IMR-90 (cell line): ENCODE measurements around the gene TEX48. TPM values are rescaled to one million over a fixed set of nuclear protein-coding genes. Genes with fewer than 3 reads are reported as not detected.

ENCODE experiments used
- ATAC-seq: fragments of 200-7000 bp; cut with Tn5 transposase; 2 replicates; pipeline ENCODE4 v1.9.1; 2020; ENCODE audit warnings: low read depth, mild to moderate bottlenecking, moderate library complexity
- BruUV-seq: library from RNA; stranded (reverse); fragments of 400-500 nt; replicated peaks from 2 replicates; lab custom pipeline; 2021; lab: Mats Ljungman, UMichigan
- CTCF ChIA-PET: fragments of 300-600 bp; formaldehyde crosslinking; extraction: SDS; loops from one replicate; lab custom pipeline; 2021; ENCODE audit warnings: antibody characterized with exemption; lab: Yijun Ruan, JAX
- POLR2A ChIA-PET: fragments of 300-600 bp; sonication (Branson Sonifier 250); formaldehyde crosslinking; loops from one replicate; lab custom pipeline; 2022; ENCODE audit warnings: antibody characterized with exemption; ENCODE audit not compliant: unreplicated experiment; lab: Charles Lee
- DNase-seq: peaks from one replicate; pipeline ENCODE4 v3.0.0; 2013
- H2AFZ ChIP-seq: replicated peaks from 2 replicates; pipeline ENCODE3; 2013; ENCODE audit warnings: low read length, mild to moderate bottlenecking; ENCODE audit not compliant: poor library complexity
- H2AK5ac ChIP-seq: 2 replicates; pipeline ENCODE4 v1.6.1; 2013; ENCODE audit warnings: low read depth, low read length, inconsistent platforms
- H2AK9ac ChIP-seq: replicated peaks from 2 replicates; pipeline ENCODE3; 2013; ENCODE audit warnings: mild to moderate bottlenecking, low read depth, low read length, moderate library complexity; ENCODE audit not compliant: poor library complexity
- H2BK120ac ChIP-seq: 2 replicates; pipeline ENCODE4 v1.6.1; 2013; ENCODE audit warnings: low read depth, low read length, inconsistent platforms
- H2BK15ac ChIP-seq: 3 replicates; pipeline ENCODE4 v1.6.1; 2013; ENCODE audit warnings: low read depth, low read length, inconsistent platforms
- H2BK20ac ChIP-seq: 2 replicates; pipeline ENCODE4 v1.6.1; 2013; ENCODE audit warnings: low read depth, mild to moderate bottlenecking, inconsistent platforms, low read length, moderate library complexity
- H2BK5ac ChIP-seq: 2 replicates; pipeline ENCODE4 v1.6.1; 2013; ENCODE audit warnings: mild to moderate bottlenecking, low read depth, low read length, inconsistent platforms; ENCODE audit not compliant: poor library complexity, severe bottlenecking
- H3K14ac ChIP-seq: replicated peaks from 2 replicates; pipeline ENCODE4 v1.6.1; 2013; ENCODE audit warnings: low read depth, low read length, inconsistent platforms
- H3K18ac ChIP-seq: 2 replicates; pipeline ENCODE4 v1.6.1; 2013; ENCODE audit warnings: low read depth, low read length, control low read depth
- H3K23ac ChIP-seq: 2 replicates; pipeline ENCODE4 v1.6.1; 2013; ENCODE audit warnings: low read depth, low read length, inconsistent platforms
- H3K27ac ChIP-seq: 2 replicates; pipeline ENCODE4 v1.5.1; 2013; ENCODE audit warnings: mild to moderate bottlenecking, control low read depth, low read length; ENCODE audit not compliant: insufficient read depth
- H3K27me3 ChIP-seq: 2 replicates; pipeline ENCODE4 v1.6.1; 2013; ENCODE audit warnings: low read length; ENCODE audit not compliant: control insufficient read depth, insufficient read depth
- H3K36me3 ChIP-seq: 2 replicates; pipeline ENCODE4 v1.6.1; 2013; ENCODE audit warnings: low read length, mixed read lengths; ENCODE audit not compliant: control insufficient read depth, insufficient read depth
- H3K4ac ChIP-seq: 2 replicates; pipeline ENCODE4 v1.6.1; 2013; ENCODE audit warnings: low read depth, low read length, inconsistent platforms
- H3K4me1 ChIP-seq: 2 replicates; pipeline ENCODE4 v1.6.1; 2013; ENCODE audit warnings: low read length, mixed read lengths; ENCODE audit not compliant: control insufficient read depth, insufficient read depth
- H3K4me2 ChIP-seq: 2 replicates; pipeline ENCODE4 v1.6.1; 2013; ENCODE audit warnings: low read depth, mild to moderate bottlenecking, control low read depth, low read length, moderate library complexity
- H3K4me3 ChIP-seq: 2 replicates; pipeline ENCODE4 v1.5.1; 2013; ENCODE audit warnings: low read depth, mild to moderate bottlenecking, control low read depth, low read length, moderate library complexity; ENCODE audit not compliant: insufficient read depth
- H3K56ac ChIP-seq: 2 replicates; pipeline ENCODE4 v1.6.1; 2013; ENCODE audit warnings: low read length, inconsistent platforms; ENCODE audit not compliant: insufficient read depth; ENCODE audit errors: extremely low read depth
- H3K79me1 ChIP-seq, 2 experiments: 2 replicates each; pipeline ENCODE4 v1.6.1; 2013; ENCODE audit warnings: low read length in 2 of 2, inconsistent platforms in 1 of 2, low read depth in 1 of 2
- H3K9ac ChIP-seq: 2 replicates; pipeline ENCODE4 v1.6.1; 2013; ENCODE audit warnings: low read depth, low read length, control low read depth
- H3K9me1 ChIP-seq: 2 replicates; pipeline ENCODE4 v1.6.1; 2013; ENCODE audit warnings: low read length, inconsistent platforms; ENCODE audit not compliant: insufficient read depth
- H3K9me3 ChIP-seq: 2 replicates; pipeline ENCODE4 v1.6.1; 2013; ENCODE audit warnings: low read length; ENCODE audit not compliant: control insufficient read depth, insufficient read depth
- H4K20me1 ChIP-seq: 2 replicates; pipeline ENCODE4 v1.6.1; 2013; ENCODE audit warnings: low read length, inconsistent platforms; ENCODE audit not compliant: insufficient read depth
- H4K5ac ChIP-seq: 2 replicates; pipeline ENCODE4 v1.6.1; 2013; ENCODE audit warnings: mild to moderate bottlenecking, low read depth, low read length, control low read depth
- H4K8ac ChIP-seq, 2 experiments: 2 replicates each; pipeline ENCODE4 v1.6.1; 2013; ENCODE audit warnings: low read depth in 2 of 2, low read length in 2 of 2, control low read depth in 1 of 2, inconsistent platforms in 1 of 2
- H4K91ac ChIP-seq: 2 replicates; pipeline ENCODE4 v1.6.1; 2013; ENCODE audit warnings: low read depth, low read length, inconsistent platforms; ENCODE audit not compliant: insufficient read depth
- BHLHE40 ChIP-seq: fragments of 150-350 bp; IDR thresholded peaks from 2 replicates; pipeline ENCODE4 v1.6.1; 2016; ENCODE audit warnings: mild to moderate bottlenecking, low read depth, low read length
- CEBPB ChIP-seq: IDR thresholded peaks from 2 replicates; pipeline ENCODE4 v1.6.1; 2012; ENCODE audit warnings: low read depth, low read length, improper control_type of control experiment
- CHD1 ChIP-seq: IDR thresholded peaks from 2 replicates; pipeline ENCODE4 v1.6.1; 2012; ENCODE audit warnings: low read depth, low read length, improper control_type of control experiment
- FOS ChIP-seq: fragments of 150-350 bp; IDR thresholded peaks from 2 replicates; pipeline ENCODE4 v1.6.1; 2016; ENCODE audit warnings: low read depth, low read length
- MAFK ChIP-seq: IDR thresholded peaks from 2 replicates; pipeline ENCODE4 v1.6.1; 2012; ENCODE audit warnings: low read depth, low read length, improper control_type of control experiment
- MAZ ChIP-seq: IDR thresholded peaks from 2 replicates; pipeline ENCODE4 v1.6.1; 2012; ENCODE audit warnings: low read depth, mild to moderate bottlenecking, low read length, improper control_type of control experiment, moderate library complexity, borderline replicate concordance
- MXI1 ChIP-seq: IDR thresholded peaks from 2 replicates; pipeline ENCODE4 v1.6.1; 2012; ENCODE audit warnings: low read depth, mild to moderate bottlenecking, low read length, moderate library complexity, borderline replicate concordance
- POLR2A ChIP-seq: IDR thresholded peaks from 2 replicates; pipeline ENCODE4 v1.6.1; 2012; ENCODE audit warnings: mild to moderate bottlenecking, low read depth, low read length
- RAD21 ChIP-seq: IDR thresholded peaks from 2 replicates; pipeline ENCODE4 v1.6.1; 2012; ENCODE audit warnings: low read length, improper control_type of control experiment
- RFX5 ChIP-seq: IDR thresholded peaks from 2 replicates; pipeline ENCODE4 v1.8.0; 2012; ENCODE audit warnings: low read depth, mild to moderate bottlenecking, low read length, moderate library complexity
- SMC3 ChIP-seq: fragments of 150-350 bp; IDR thresholded peaks from 2 replicates; pipeline ENCODE4 v1.6.1; 2016; ENCODE audit warnings: low read depth, mild to moderate bottlenecking, antibody characterized with exemption, low read length, moderate library complexity
- USF2 ChIP-seq: fragments of 150-350 bp; IDR thresholded peaks from 2 replicates; pipeline ENCODE4 v1.6.1; 2017; ENCODE audit warnings: mild to moderate bottlenecking, antibody characterized with exemption, low read length, low read depth
- WGBS, 2 experiments: methylation state at CpG; one replicate each; pipeline versions ENCODE4 v1.1.5 to v1.1.7; 2013; ENCODE audit warnings: missing lambda C conversion rate in 2 of 2; ENCODE audit not compliant: insufficient read length in 1 of 2; ENCODE audit errors: extremely low coverage in 2 of 2; 5-methylcytosine and 5-hydroxymethylcytosine counted together
- dilution Hi-C: fragments of 300-500 bp; cut with HindIII; formaldehyde crosslinking; loops from one replicate; pipeline ENCODE4 v1.14.3; 2018; ENCODE audit warnings: low sequenced_read_pairs; ENCODE audit not compliant: unreplicated experiment
- in situ Hi-C: fragments of 300-500 bp; cut with MboI; formaldehyde crosslinking; loops from 3 replicates; pipeline ENCODE4 v1.14.3; 2019; ENCODE audit warnings: low sequenced_read_pairs, inconsistent platforms, mixed read lengths
- intact Hi-C: fragments of 100-400 bp; cut with micrococcal nuclease; formaldehyde crosslinking; loops from 2 replicates; pipeline ENCODE4 v1.10.0; 2022
- polyA plus RNA-seq, 3 experiments: library from polyadenylated mRNA; depleted of rRNA; stranded (reverse); fragments of >200 nt; gene quantifications; 2 replicates each; pipeline ENCODE4 v1.2.3, GENCODE V29; 2012; ENCODE audit warnings: low replicate concordance in 1 of 3
- total RNA-seq: library from RNA; depleted of rRNA; stranded (reverse); fragments of >200 nt; gene quantifications from 2 replicates; pipeline ENCODE4 v1.2.3, GENCODE V29; 2012

Gene TEX48
- total and polyA plus RNA-seq, 2 of the 4 experiments (the other 2 are of a cell fraction) = not detected

- dilution Hi-C loops = no loop called here
- ATAC-seq (no peak), DNase-seq (no peak)
- Histone ChIP-seq H3K9me1 (peaks cover 10% of the 10 kb centered on the region; the same call in 1 of the 2 replicates), H3K18ac (no peak overlapping the region), H3K4me3 (no peak overlapping the region), H3K4me1 (peaks cover 6% of the 10 kb centered on the region), H3K36me3 (peaks cover 19% of the 10 kb centered on the region), H3K27me3 (no peaks in the 10 kb centered on the region), H2AK5ac (no peak overlapping the region), H2BK120ac (no peak overlapping the region), H3K23ac (no peak overlapping the region), H3K79me1 (peaks cover 0 to 6% of the 10 kb centered on the region in 2 experiments; a peak in 2 of 4 replicates), H3K4ac (no peak overlapping the region), H2BK20ac (no peak overlapping the region), H3K27ac (no peak overlapping the region), H2AK9ac (no peak overlapping the region), H3K9ac (no peak overlapping the region), H4K5ac (no peak overlapping the region), H2BK15ac (no peak overlapping the region), H4K91ac (no peak overlapping the region), H2AFZ (no peak overlapping the region), H4K8ac (no peak overlapping the region), H3K14ac (no peak overlapping the region), H4K20me1 (peaks cover 10% of the 10 kb centered on the region; the same call in 1 of the 2 replicates), H3K56ac (no peak overlapping the region), H3K9me3 (no peaks in the 10 kb centered on the region), H2BK5ac (no peak overlapping the region), H3K4me2 (no peak overlapping the region)
- BruUV-seq = no TSS peak
- TF ChIP-seq BHLHE40 (no peak), MAZ (no peak), FOS (no peak), SMC3 (no peak), POLR2A (no peak), CHD1 (no peak), RAD21 (no peak), MXI1 (no peak), CEBPB (no peak), RFX5 (no peak), MAFK (no peak), USF2 (no peak)
- ChIA-PET CTCF (interaction anchor here (1.0 kb wide), 1 partner anchor 13 kb away, joined by 5 read pairs; the partner anchor contains the start of gene TMEM268), POLR2A (no interaction called here)
- in situ Hi-C loops = no loop called here
- 100% methylated on average over 2 of the region's 2 CpGs; no CpG with 5 or more reads in 1 of the 2 experiments for WGBS, 2 experiments
- intact Hi-C loops = no loop called here
Observed at GRCh38 chr9:114624677-114625076, 57.3 kb downstream of the TEX48 start.
